SK-N-SH (cell line): Measurements from ENCODE around the gene HMX3.

ENCODE experiments used
- MXI1 ChIP-seq: IDR thresholded peaks from 2 replicates; pipeline ENCODE4 v1.6.1; 2012; ENCODE audit warnings: mild to moderate bottlenecking, low read depth, low read length, improper control_type of control experiment
- POLR2AphosphoS5 ChIP-seq: IDR thresholded peaks from 2 replicates; pipeline ENCODE4 v1.6.1; 2012; ENCODE audit warnings: low read depth, low read length
- RAD21 ChIP-seq: IDR thresholded peaks from 2 replicates; pipeline ENCODE4 v1.6.1; 2012; ENCODE audit warnings: mild to moderate bottlenecking, low read length
- TF ChIP-seq, protein P1 (sequence below): fragments of 200-600 bp; sonication (generic); IDR thresholded peaks from 2 replicates; pipeline ENCODE4 v1.6.1; 2017; ENCODE audit warnings: antibody characterized with exemption, mild to moderate bottlenecking, moderate library complexity

DNA sequence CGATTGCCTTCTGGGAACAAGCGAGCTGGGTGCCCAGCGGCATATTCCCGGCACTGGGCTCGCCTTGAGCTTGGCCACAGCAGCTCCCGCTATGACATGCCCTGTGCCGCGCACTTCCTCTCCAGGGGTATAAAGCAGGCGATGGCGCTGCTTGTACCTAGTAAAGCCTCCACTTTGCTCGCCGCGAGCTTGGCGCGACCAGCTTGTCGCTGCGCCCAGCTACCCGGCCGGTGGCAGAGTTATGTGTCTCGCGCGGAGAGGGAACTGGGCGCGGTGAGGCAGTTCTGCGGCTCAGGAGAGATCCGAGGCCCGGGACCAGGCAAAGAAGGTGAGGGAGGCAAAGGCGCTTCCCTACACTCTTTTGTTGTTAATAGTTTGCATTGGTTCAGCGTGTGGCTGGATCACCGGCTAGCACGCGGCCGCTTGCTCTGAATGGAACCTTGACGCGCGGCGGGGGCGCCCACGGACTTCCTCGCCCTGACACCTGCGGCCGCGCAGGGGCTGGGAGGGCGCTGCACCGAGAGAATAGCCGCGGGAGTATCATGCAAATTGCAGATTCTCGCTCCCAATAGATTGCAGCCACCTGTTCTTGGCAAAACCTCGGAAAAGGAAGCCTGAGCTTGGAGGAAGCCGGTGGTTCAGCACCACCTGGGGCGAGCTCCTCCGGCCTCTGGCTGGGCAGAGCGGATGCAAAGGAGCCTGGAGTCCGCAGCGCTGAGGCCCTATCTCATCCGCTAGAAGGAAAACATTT, 15.4 kb downstream of the HMX3 start:
- no peak for TF ChIP-seq POLR2AphosphoS5
- no peak for TF ChIP-seq RAD21
- TF ChIP-seq, protein P1, sequence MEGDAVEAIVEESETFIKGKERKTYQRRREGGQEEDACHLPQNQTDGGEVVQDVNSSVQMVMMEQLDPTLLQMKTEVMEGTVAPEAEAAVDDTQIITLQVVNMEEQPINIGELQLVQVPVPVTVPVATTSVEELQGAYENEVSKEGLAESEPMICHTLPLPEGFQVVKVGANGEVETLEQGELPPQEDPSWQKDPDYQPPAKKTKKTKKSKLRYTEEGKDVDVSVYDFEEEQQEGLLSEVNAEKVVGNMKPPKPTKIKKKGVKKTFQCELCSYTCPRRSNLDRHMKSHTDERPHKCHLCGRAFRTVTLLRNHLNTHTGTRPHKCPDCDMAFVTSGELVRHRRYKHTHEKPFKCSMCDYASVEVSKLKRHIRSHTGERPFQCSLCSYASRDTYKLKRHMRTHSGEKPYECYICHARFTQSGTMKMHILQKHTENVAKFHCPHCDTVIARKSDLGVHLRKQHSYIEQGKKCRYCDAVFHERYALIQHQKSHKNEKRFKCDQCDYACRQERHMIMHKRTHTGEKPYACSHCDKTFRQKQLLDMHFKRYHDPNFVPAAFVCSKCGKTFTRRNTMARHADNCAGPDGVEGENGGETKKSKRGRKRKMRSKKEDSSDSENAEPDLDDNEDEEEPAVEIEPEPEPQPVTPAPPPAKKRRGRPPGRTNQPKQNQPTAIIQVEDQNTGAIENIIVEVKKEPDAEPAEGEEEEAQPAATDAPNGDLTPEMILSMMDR: no peak
- TF ChIP-seq MXI1: no peak
